Measurements from ENCODE around the gene FLII. TPM values are rescaled to one million over a fixed set of nuclear protein-coding genes. Genes with fewer than 3 reads are reported as not detected.

The FLII gene
- total and polyA plus RNA-seq, 2 experiments from 2014 or later = 175 to 373 TPM

- H3K27ac Mint-ChIP-seq = peak overlapping the region; percentile 100
- peaks cover 2% of the 10 kb centered on the region for H4K20me1 ChIP-seq (replicated peaks; ENCODE audit: insufficient read depth)
- peak; percentile 96 for DNase-seq (ENCODE audit: low spot score)
- no peaks in the 10 kb centered on the region for H3K36me3 ChIP-seq (ENCODE audit: insufficient read depth)
- H3K4me1 Mint-ChIP-seq = peaks cover 19% of the 10 kb centered on the region
- H3K4me1 ChIP-seq (ENCODE audit: insufficient read depth) = peaks cover 16% of the 10 kb centered on the region
- H3K4me3 ChIP-seq = peak overlapping the region; percentile 65
- TF ChIP-seq ETS1 (IDR thresholded peaks at IDR 0.05) = peak; percentile 29; the same call in 1 of the 2 replicates
- no peak for TF ChIP-seq REST (IDR thresholded peaks at IDR 0.05; ENCODE audit: unreplicated experiment)
- peak; percentile 73 for TF ChIP-seq CREB1 (CRISPR knock-in tag; IDR thresholded peaks at IDR 0.05; ENCODE audit: low read depth)
- peak; percentile 56 for TF ChIP-seq POLR2AphosphoS5 (IDR thresholded peaks at IDR 0.05; ENCODE audit: low read depth)
- TF ChIP-seq ZNF331 (CRISPR knock-in tag; IDR thresholded peaks at IDR 0.05; ENCODE audit: low read depth) = no peak
- TF ChIP-seq STAT1 (IDR thresholded peaks at IDR 0.05; ENCODE audit: unreplicated experiment) = no peak
- peak; percentile 32 for TF ChIP-seq JUNB (IDR thresholded peaks at IDR 0.05; ENCODE audit: unreplicated experiment)
- H3K27me3 Mint-ChIP-seq (ENCODE audit: insufficient read depth, low read depth, poor library complexity) = peaks cover 13% of the 10 kb centered on the region
- peak overlapping the region; percentile 89 for H3K4me2 ChIP-seq
- H3K36me3 Mint-ChIP-seq (ENCODE audit: low read depth) = no peaks in the 10 kb centered on the region; the same call in 2 of the 3 replicates
- H2AFZ ChIP-seq = peak overlapping the region; percentile 67
- H3K9me2 ChIP-seq (ENCODE audit: insufficient read depth) = no peaks in the 10 kb centered on the region
- peaks cover 37% of the 10 kb centered on the region for H3K79me2 ChIP-seq (replicated peaks; ENCODE audit: insufficient read depth)
- H3K9me3 Mint-ChIP-seq = no peaks in the 10 kb centered on the region
- 0 out of 2 replicates have a peak, but pooled peaks cover 3% of the 10 kb centered on the region for H3F3A ChIP-seq (replicated peaks; ENCODE audit: low read depth)
- peak overlapping the region; percentile 99 for H3K27ac ChIP-seq (ENCODE audit: low read depth)
- peak; percentile 80 for ATAC-seq
- peak overlapping the region; percentile 87 for H3K4me3 Mint-ChIP-seq
- no peaks in the 10 kb centered on the region for H3K27me3 ChIP-seq (ENCODE audit: insufficient read depth)
These were observed 34.0 kb downstream of the FLII start for GRCh38 chr17:18224387-18225120.

- H3K27me3 Mint-ChIP-seq (ENCODE audit: insufficient read depth, low read depth, poor library complexity) = peaks cover 13% of the 10 kb centered on the region
- no peaks in the 10 kb centered on the region for H3K9me3 Mint-ChIP-seq
- DNase-seq (ENCODE audit: low spot score) (no peak), ATAC-seq (peak; percentile 4)
- peak overlapping the region; percentile 100 for H3K27ac Mint-ChIP-seq
- H3K4me3 Mint-ChIP-seq = peak overlapping the region; percentile 87
- Histone ChIP-seq H3K79me2 (replicated peaks; ENCODE audit: insufficient read depth) (peaks cover 32% of the 10 kb centered on the region), H3K27ac (ENCODE audit: low read depth) (peak overlapping the region; percentile 99), H3K4me1 (ENCODE audit: insufficient read depth) (peaks cover 16% of the 10 kb centered on the region), H3K27me3 (ENCODE audit: insufficient read depth) (no peaks in the 10 kb centered on the region), H2AFZ (peak overlapping the region; percentile 61), H3K4me2 (peak overlapping the region; percentile 89), H3K4me3 (peak overlapping the region; percentile 65), H3F3A (replicated peaks; ENCODE audit: low read depth) (0 out of 2 replicates have a peak, but pooled peaks cover 3% of the 10 kb centered on the region), H3K9me2 (ENCODE audit: insufficient read depth) (no peaks in the 10 kb centered on the region), H4K20me1 (replicated peaks; ENCODE audit: insufficient read depth) (no peaks in the 10 kb centered on the region; the same call in 1 of the 2 replicates), H3K36me3 (ENCODE audit: insufficient read depth) (no peaks in the 10 kb centered on the region)
- peaks cover 22% of the 10 kb centered on the region for H3K4me1 Mint-ChIP-seq
- H3K36me3 Mint-ChIP-seq (ENCODE audit: low read depth) = no peaks in the 10 kb centered on the region; the same call in 2 of the 3 replicates
- no peak for TF ChIP-seq JUNB (IDR thresholded peaks at IDR 0.05; ENCODE audit: unreplicated experiment)
- TF ChIP-seq ETS1 (IDR thresholded peaks at IDR 0.05) = no peak
- TF ChIP-seq REST (IDR thresholded peaks at IDR 0.05; ENCODE audit: unreplicated experiment) = no peak
- no peak for TF ChIP-seq CREB1 (CRISPR knock-in tag; IDR thresholded peaks at IDR 0.05; ENCODE audit: low read depth)
- TF ChIP-seq NANOG (IDR thresholded peaks at IDR 0.05; ENCODE audit: borderline replicate concordance) = no peak
- no peak for TF ChIP-seq POLR2AphosphoS5 (IDR thresholded peaks at IDR 0.05; ENCODE audit: low read depth)
- TF ChIP-seq EZH2phosphoT487 (IDR thresholded peaks at IDR 0.05; ENCODE audit: unreplicated experiment) = no peak
- no peak for TF ChIP-seq ZNF331 (CRISPR knock-in tag; IDR thresholded peaks at IDR 0.05; ENCODE audit: low read depth)
- no peak for TF ChIP-seq EZH2 (IDR thresholded peaks at IDR 0.05; ENCODE audit: low read depth, unreplicated experiment)
- TF ChIP-seq CTCF (conservative IDR thresholded peaks at IDR 0.05; ENCODE audit: low read depth in 2 of 2) = no peak
These were observed 34.5 kb downstream of the FLII start for GRCh38 chr17:18224053-18224386.
